ENCODE data around the gene ADAMTS6. TPM values are rescaled to one million over a fixed set of nuclear protein-coding genes. Genes with fewer than 3 reads are reported as not detected.

Gene ADAMTS6
- polyA plus RNA-seq (2011; rRNA removed) (26.2 and 28.0 TPM in 2 replicates), polyA minus RNA-seq (2011; rRNA and poly(A)+ RNA removed) (109 and 153 TPM in 2 replicates)

DNA sequence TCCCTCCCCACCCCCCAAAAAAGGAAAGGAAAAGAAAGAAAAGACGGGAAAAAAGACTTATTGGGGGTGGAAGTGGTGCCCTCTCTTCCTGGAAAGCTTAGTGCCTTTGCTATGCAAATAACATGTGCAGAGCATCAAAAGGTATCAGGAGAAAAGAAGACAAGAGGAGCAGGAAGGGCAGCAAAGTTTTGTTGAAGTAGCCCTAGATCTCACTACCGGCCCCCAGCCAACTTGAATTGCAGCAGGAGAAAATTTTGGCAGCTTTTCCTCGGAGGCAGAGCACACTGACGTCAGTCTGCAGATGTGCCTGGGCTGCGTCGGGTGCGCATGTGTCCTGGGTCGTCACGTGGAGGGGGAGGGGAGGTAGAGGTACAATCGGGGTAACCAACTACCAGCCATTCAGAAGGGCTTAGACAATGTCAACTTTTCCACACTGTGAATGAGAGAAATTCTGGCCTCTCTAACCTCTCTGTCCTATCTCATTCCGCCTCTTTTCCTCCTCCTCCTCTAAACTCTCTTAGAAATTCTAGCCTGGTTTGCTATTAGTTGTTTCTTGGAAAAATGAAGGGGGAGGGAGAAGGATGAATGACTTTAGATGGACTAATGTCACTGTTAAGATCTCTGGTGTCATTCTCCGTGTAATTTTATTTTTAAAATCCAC is at the start of gene ADAMTS6:
TSS of gene ADAMTS6 (minus strand) at position 286 of the 661 bp plus-strand sequence. CDS start 8,247 bp downstream, outside the sequence.
- Histone ChIP-seq H3K27me3 (ENCODE audit: control insufficient read depth, insufficient read depth, low read length) (no peaks in the 10 kb centered on the region), H3K36me3 (ENCODE audit: control insufficient read depth, insufficient read depth, low read length) (no peaks in the 10 kb centered on the region), H3K4me3 (ENCODE audit: low read depth, low read length) (peak within 1 kb of the TSS; percentile 56)
- TF ChIP-seq, protein P1, sequence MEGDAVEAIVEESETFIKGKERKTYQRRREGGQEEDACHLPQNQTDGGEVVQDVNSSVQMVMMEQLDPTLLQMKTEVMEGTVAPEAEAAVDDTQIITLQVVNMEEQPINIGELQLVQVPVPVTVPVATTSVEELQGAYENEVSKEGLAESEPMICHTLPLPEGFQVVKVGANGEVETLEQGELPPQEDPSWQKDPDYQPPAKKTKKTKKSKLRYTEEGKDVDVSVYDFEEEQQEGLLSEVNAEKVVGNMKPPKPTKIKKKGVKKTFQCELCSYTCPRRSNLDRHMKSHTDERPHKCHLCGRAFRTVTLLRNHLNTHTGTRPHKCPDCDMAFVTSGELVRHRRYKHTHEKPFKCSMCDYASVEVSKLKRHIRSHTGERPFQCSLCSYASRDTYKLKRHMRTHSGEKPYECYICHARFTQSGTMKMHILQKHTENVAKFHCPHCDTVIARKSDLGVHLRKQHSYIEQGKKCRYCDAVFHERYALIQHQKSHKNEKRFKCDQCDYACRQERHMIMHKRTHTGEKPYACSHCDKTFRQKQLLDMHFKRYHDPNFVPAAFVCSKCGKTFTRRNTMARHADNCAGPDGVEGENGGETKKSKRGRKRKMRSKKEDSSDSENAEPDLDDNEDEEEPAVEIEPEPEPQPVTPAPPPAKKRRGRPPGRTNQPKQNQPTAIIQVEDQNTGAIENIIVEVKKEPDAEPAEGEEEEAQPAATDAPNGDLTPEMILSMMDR (IDR thresholded peaks at IDR 0.05; ENCODE audit: insufficient read depth, low read depth, low read length) = no peak
- peak; percentile 81 for DNase-seq (ENCODE audit: low read depth)
- ChIA-PET POLR2A (interaction anchor here (0.6 to 1.3 kb wide), 7 partner anchors 87 to 669 kb away, joined by 3 to 7 read pairs (median 4); no protein-coding TSS in a partner anchor), CTCF (interaction anchor here (1.0 to 4.8 kb wide), 10 partner anchors 16 to 674 kb away, joined by 3 to 26 read pairs (median 5); no protein-coding TSS in a partner anchor)

- no peak for DNase-seq (ENCODE audit: low read depth)
- H3K27me3 ChIP-seq (ENCODE audit: control insufficient read depth, insufficient read depth, low read length) = no peaks in the 10 kb centered on the region
- no peaks in the 10 kb centered on the region for H3K36me3 ChIP-seq (ENCODE audit: control insufficient read depth, insufficient read depth, low read length)
- CTCF ChIA-PET = no interaction called here
- POLR2A ChIA-PET = no interaction called here
- TF ChIP-seq, protein P1 (IDR thresholded peaks at IDR 0.05; ENCODE audit: insufficient read depth, low read depth, low read length) = no peak
- H3K4me3 ChIP-seq (ENCODE audit: low read depth, low read length) = no peak overlapping the region
These were observed 49.2 kb upstream of the ADAMTS6 start for GRCh38 chr5:65530904-65531303.

GRCh38 chr5:65525726-65526125 is 44.0 kb upstream of the ADAMTS6 start:
- CTCF ChIA-PET = no interaction called here
- DNase-seq (ENCODE audit: low read depth) = no peak
- Histone ChIP-seq H3K36me3 (ENCODE audit: control insufficient read depth, insufficient read depth, low read length) (no peaks in the 10 kb centered on the region), H3K4me3 (ENCODE audit: low read depth, low read length) (no peak overlapping the region), H3K27me3 (ENCODE audit: control insufficient read depth, insufficient read depth, low read length) (no peaks in the 10 kb centered on the region)
- TF ChIP-seq, protein P1 (IDR thresholded peaks at IDR 0.05; ENCODE audit: insufficient read depth, low read depth, low read length) = no peak
- POLR2A ChIA-PET = no interaction called here

- Histone ChIP-seq H3K36me3 (ENCODE audit: control insufficient read depth, insufficient read depth, low read length) (no peaks in the 10 kb centered on the region), H3K27me3 (ENCODE audit: control insufficient read depth, insufficient read depth, low read length) (no peaks in the 10 kb centered on the region), H3K4me3 (ENCODE audit: low read depth, low read length) (no peak overlapping the region)
- no peak for DNase-seq (ENCODE audit: low read depth)
- ChIA-PET CTCF (no interaction called here), POLR2A (no interaction called here)
- TF ChIP-seq, protein P1 (IDR thresholded peaks at IDR 0.05; ENCODE audit: insufficient read depth, low read depth, low read length) = no peak
These were observed 30.6 kb upstream of the ADAMTS6 start for GRCh38 chr5:65512170-65512937.

DNA sequence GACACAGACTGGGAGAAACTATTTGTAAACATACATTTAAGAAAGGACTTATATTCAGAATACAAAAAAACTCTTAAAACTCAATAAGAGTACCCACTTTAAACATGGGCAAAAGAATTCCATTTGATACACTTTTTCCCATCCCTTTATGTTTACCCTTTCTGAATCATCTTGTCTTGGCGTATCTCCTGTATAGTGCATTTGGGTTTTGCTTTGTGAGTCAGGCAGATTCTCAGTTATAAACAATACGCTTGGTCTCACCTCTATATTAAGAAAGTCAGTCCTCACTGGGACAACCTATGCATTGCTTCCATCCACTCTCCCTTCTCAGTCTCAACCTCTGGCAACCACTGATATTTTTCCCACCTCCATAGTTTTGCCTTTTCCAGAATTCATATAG is 27.3 kb upstream of the ADAMTS6 start:
- Histone ChIP-seq H3K36me3 (ENCODE audit: control insufficient read depth, insufficient read depth, low read length) (no peaks in the 10 kb centered on the region), H3K4me3 (ENCODE audit: low read depth, low read length) (no peak overlapping the region), H3K27me3 (ENCODE audit: control insufficient read depth, insufficient read depth, low read length) (no peaks in the 10 kb centered on the region)
- no peak for DNase-seq (ENCODE audit: low read depth)
- CTCF ChIA-PET = no interaction called here
- TF ChIP-seq, protein P1 (IDR thresholded peaks at IDR 0.05; ENCODE audit: insufficient read depth, low read depth, low read length) = no peak
- POLR2A ChIA-PET = no interaction called here

Data from BJ (cell line).